ENCODE results near the gene HEMK1. TPM values are rescaled to one million over a fixed set of nuclear protein-coding genes. Genes with fewer than 3 reads are reported as not detected.

HEMK1 gene
- total RNA-seq, 1 donor from 2014 or later, result 28.3 TPM

DNA sequence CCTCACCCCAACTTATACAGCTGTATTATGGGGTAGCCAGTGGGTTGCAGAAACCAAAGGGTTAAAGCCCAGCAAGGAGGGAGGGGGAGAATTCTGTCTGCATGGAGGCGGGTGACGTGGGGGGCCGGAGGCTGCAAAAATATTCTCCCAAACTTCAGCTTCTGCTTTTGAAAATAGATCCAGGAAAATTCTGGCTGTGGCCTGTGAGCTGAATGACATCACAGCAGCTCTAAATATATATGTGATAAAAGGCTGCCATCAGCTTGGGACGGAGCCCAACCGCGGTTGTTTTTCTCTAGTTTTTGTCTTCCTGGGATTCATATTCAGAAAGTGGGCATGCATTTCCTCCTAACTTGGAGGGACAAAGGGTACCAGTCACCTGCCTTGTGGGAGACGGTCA lies 75.2 kb downstream of the HEMK1 start:
- TF ChIP-seq, protein P1, sequence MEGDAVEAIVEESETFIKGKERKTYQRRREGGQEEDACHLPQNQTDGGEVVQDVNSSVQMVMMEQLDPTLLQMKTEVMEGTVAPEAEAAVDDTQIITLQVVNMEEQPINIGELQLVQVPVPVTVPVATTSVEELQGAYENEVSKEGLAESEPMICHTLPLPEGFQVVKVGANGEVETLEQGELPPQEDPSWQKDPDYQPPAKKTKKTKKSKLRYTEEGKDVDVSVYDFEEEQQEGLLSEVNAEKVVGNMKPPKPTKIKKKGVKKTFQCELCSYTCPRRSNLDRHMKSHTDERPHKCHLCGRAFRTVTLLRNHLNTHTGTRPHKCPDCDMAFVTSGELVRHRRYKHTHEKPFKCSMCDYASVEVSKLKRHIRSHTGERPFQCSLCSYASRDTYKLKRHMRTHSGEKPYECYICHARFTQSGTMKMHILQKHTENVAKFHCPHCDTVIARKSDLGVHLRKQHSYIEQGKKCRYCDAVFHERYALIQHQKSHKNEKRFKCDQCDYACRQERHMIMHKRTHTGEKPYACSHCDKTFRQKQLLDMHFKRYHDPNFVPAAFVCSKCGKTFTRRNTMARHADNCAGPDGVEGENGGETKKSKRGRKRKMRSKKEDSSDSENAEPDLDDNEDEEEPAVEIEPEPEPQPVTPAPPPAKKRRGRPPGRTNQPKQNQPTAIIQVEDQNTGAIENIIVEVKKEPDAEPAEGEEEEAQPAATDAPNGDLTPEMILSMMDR (IDR thresholded peaks at IDR 0.05), result no peak
- H3K36me3 ChIP-seq, result peaks cover 87% of the 10 kb centered on the region
- ATAC-seq, result no peak
- no peak overlapping the region for H3K27ac ChIP-seq
- no peak for DNase-seq
- no peak overlapping the region for H3K4me3 ChIP-seq
- no peaks in the 10 kb centered on the region for H3K4me1 ChIP-seq
- no peaks in the 10 kb centered on the region for H3K9me3 ChIP-seq
- intact Hi-C loops (cut with DNase I), result no loop called here
- no peaks in the 10 kb centered on the region for H3K27me3 ChIP-seq

DNA sequence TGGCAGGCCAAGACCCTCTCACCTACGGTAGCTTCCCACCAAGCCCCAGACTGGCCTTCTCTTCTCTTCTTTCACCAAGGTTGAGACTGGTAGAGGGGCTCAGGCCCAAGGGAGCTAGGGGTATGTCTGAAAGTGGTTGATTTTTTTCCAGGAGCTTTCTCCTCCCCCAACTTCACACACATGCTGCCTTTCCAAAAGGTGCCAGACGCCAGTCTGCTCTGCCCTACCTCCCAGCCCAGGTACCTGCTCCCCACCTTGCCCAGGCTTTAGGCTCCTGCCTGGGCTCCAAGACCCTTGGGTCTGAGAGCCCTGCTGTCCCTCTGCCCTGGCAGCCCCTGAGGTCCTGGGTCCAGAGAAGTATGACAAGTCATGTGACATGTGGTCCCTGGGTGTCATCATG lies 76.1 kb downstream of the HEMK1 start:
- intact Hi-C loops (cut with DNase I), result no loop called here
- H3K36me3 ChIP-seq, result peaks cover 80% of the 10 kb centered on the region
- no peak overlapping the region for H3K4me3 ChIP-seq
- no peaks in the 10 kb centered on the region for H3K27me3 ChIP-seq
- H3K27ac ChIP-seq, result no peak overlapping the region
- no peaks in the 10 kb centered on the region for H3K9me3 ChIP-seq
- DNase-seq (no peak), ATAC-seq (no peak)
- TF ChIP-seq, protein P1 (IDR thresholded peaks at IDR 0.05), result no peak
- no peaks in the 10 kb centered on the region for H3K4me1 ChIP-seq

Other genes starting within 250 kb of the HEMK1 start
- 303 TPM for gene HYAL2, start 246.8 kb upstream of the HEMK1 start, total RNA-seq
- 29.2 TPM for gene TUSC2, start 241.3 kb upstream of the HEMK1 start, total RNA-seq
- gene RASSF1, start 228.7 kb upstream of the HEMK1 start, total RNA-seq, result 39.1 TPM
- 2.8 TPM for gene ZMYND10, start 223.8 kb upstream of the HEMK1 start, total RNA-seq
- 21.6 TPM for gene NPRL2, start 218.7 kb upstream of the HEMK1 start, total RNA-seq
- gene CYB561D2, start 218.7 kb upstream of the HEMK1 start, total RNA-seq, result 23.9 TPM
- gene TMEM115, start 210.0 kb upstream of the HEMK1 start, total RNA-seq, result 40.1 TPM
- 119 TPM for gene CACNA2D2, start 65.9 kb upstream of the HEMK1 start, total RNA-seq
- 6.9 TPM for gene C3orf18, start 1.8 kb upstream of the HEMK1 start, total RNA-seq
- gene CISH, start 42.3 kb downstream of the HEMK1 start, total RNA-seq, result 71.6 TPM
- 60.8 TPM for gene MAPKAPK3, start 47.6 kb downstream of the HEMK1 start, total RNA-seq
- 2.7 TPM for gene DOCK3, start 105.4 kb downstream of the HEMK1 start, total RNA-seq

Data from upper lobe of right lung (tissue), 1 donor.